ENCODE data around the gene CDR2L.

DNA sequence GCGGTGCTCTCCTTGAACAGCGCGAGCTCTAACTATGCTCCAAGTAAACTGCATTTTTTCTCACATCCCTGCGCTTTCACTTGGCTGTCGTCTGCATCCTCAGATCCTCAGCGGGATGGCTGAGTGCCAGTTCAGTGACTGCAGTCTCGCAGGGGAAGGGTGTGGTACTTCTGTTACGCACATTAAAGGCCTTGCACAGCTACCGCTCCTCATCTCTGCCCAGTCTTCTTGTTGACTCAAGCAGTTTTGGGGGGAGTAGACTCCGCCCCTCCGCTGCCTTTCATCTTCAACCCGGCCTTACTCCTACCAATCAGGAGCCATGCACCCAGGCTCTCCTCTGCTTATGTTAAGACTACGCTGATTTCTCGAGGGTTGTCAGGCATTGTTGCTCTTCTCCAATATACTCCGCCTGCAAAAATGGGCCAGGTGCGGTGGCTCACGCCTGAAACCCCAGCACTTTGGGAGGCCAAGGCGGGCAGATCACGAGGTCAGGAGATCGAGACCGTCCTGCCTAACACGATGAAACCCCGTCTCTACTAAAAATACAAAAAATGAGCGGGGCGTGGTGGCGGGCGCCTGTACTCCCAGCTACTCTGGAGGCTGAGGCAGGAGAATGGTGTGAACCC lies 49.3 kb downstream of the CDR2L start:
- TF ChIP-seq, protein P1, sequence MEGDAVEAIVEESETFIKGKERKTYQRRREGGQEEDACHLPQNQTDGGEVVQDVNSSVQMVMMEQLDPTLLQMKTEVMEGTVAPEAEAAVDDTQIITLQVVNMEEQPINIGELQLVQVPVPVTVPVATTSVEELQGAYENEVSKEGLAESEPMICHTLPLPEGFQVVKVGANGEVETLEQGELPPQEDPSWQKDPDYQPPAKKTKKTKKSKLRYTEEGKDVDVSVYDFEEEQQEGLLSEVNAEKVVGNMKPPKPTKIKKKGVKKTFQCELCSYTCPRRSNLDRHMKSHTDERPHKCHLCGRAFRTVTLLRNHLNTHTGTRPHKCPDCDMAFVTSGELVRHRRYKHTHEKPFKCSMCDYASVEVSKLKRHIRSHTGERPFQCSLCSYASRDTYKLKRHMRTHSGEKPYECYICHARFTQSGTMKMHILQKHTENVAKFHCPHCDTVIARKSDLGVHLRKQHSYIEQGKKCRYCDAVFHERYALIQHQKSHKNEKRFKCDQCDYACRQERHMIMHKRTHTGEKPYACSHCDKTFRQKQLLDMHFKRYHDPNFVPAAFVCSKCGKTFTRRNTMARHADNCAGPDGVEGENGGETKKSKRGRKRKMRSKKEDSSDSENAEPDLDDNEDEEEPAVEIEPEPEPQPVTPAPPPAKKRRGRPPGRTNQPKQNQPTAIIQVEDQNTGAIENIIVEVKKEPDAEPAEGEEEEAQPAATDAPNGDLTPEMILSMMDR (conservative IDR thresholded peaks at IDR 0.05 in 1 of 2, IDR thresholded peaks at IDR 0.05 in 1 of 2; ENCODE audit: extremely low read depth in 1 of 2, insufficient read depth in 1 of 2, low read depth in 1 of 2, low read length in 2 of 2), result no peak
- no peak for TF ChIP-seq EZH2 (IDR thresholded peaks at IDR 0.05; ENCODE audit: borderline replicate concordance, low read length)
